ENCODE measurements around the gene CHST12.

The CHST12 gene

DNA sequence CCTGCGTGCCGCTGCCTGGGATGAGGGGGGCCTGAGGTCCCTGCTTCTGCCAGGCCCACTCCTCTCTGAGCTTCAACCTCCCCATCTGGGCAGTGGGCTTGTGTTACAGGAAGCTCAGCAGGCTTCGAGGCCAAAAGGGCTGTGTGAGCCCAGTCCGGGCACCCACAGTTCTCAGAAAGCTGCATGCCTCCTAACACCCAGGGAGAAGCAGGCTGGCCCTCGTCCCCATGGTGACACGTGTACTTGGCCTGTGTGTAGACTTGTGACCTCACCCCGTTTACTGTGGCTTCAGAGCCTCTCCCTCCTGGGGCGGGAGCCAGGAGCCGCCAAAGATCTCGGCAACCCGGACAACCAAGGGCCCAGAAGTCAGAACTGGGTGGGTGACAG is 75.0 kb downstream of the CHST12 start:
- DNase-seq (ENCODE audit: low read depth in 3 of 3, low spot score in 1 of 3), result no peak

DNA sequence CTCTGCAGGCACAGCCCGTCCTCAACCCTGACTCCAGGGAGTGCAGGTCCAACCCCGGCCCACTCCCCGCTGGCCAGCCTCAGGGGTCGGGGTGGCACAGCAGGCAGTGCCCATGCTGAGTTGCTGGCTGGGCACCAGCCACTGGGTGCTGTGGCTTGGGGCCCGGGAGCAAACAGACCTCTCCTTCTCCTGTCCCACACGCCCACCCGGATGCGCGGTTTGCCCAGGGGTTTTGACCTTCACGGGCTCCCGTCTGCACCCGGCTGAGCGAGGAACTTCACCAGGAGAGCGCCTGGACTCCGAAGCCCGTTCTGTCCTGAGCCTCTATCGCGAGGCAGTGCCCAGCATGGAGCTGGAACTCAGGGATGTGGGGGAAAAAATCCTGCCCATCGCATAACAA is 75.4 kb downstream of the CHST12 start:
- DNase-seq (ENCODE audit: low read depth in 3 of 3, low spot score in 1 of 3), result no peak

DNA sequence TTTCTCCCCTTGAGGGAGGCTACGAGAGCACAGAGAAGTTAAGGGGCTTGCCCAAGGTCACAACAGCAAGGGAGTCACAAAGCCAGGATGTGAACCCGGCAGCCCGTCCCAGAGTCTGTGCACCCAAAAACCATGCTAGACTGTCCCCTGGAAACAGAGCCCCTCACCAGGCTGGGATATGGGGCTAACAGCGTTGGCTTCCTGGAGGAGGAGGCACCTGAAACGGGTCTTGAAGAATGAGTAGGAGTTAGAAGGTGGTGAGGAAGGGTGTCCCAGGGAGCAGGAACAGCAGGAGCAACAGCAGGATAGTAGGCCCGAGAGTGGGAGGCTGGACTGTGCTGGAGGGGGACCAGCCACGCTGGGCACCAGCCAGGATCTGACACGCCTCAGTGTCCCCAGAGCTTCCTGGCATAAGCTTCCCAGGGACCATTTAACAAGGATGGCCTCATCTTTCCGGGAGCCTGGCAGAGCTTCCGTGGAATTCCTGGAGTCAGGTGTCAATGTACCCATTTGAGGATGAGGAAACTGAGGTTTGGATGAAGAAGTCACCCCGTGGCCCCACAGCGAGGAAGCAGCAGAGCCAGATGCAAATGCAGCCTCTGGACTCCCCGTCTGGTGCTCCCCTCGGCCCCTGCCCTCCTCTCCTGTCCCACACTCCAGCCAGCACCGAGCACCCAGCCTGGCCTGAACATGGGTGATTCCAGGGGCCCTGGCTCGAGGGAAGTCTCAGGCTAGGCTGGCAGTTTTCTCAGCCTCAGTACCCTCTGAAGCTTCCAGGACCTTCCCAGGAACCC is 76.1 kb downstream of the CHST12 start:
- DNase-seq (ENCODE audit: low read depth in 3 of 3, low spot score in 1 of 3), result no peak

DNA sequence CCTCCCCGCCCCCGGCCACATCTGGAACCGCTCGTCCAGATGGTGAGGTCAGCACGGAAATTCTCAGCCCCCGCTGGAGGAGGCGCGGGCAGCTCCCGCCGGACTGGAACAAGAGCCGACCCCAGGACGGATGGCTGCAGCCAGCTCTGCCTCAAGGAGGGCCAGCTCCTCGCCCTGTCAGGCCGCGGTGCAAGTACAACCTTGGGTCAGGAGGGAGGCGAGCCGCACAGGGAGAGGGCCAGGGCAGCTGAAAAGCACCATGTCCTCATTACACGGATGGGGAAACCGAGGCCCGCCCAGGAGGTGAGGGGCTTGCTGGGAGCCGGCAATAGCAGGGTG is 76.6 kb downstream of the CHST12 start:
- DNase-seq (ENCODE audit: low read depth in 3 of 3, low spot score in 1 of 3), result no peak

DNA sequence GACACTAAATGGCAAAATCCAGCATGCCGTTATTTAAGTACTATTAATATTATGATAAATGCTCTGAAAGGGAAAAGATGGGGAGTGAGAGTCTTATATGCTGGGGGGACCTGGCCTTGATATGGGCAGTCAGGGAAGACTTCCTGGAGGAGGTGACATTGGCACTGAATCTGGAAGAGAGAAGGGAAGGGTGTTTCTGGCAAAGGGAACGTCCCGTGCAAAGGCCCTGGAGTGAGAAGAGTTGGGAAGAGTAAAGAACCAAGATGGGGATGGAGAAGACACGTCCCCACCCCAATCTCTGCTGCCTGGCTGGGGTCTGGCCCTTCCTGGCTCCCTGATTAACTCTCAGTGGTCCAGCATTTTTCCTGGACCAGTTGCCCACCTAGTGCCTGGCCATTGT is 77.8 kb downstream of the CHST12 start:
- DNase-seq (ENCODE audit: low read depth in 3 of 3, low spot score in 1 of 3), result no peak

DNA sequence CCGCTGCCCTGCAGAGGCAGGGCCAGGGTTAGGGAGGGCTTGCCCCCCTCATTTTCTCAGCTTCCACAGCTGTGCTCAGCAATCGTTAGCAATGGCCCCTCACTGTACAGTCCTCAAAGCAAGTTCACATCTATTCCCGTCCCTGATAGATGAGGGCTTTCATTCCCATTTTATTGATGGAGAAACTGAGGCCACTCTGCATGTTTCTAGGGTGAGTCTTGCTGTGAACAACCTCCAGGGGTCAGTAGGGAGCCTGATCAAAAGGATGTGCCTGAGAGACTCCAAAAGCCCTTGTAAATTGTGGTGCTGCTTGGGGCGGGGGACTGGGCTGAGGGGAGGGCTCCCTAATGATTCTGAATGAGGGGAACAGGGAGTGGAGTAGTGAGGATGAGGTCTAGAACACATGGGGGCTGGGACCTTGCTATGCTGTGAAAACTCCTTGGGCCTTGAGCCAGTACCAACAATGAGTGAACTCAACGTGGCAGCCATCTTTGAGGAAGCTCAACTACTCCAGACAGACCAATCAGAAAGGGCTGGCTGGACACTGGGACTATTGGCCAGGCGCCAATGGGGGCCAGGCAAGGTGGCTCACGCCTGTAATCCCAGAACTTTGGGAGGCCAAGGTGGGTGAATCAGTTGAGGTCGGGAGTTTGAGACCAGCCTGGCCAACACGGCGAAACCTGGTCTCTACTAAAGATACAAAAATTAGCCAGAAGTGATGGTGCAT is 79.5 kb downstream of the CHST12 start:
- DNase-seq (ENCODE audit: low read depth in 3 of 3, low spot score in 1 of 3), result no peak

DNA sequence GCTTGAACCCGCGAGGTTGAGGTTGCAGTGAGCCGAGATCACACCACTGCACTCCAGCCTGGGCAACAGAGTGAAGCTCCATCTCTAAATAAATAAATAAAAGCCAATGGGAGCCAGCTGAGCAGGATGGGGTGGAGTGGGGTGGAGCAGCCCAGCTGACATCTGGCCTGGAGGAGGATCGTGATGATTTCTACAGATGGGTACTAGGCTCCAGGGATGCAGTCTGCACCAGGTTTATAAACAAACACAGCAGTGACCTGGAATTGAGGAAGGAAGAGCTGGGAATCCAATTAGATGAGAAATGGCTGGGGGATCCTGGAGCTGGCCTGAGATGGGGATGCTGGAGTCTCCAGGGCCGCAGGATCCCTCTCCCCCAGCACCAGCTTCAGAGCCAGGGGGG is 80.1 kb downstream of the CHST12 start:
- no peak for DNase-seq (ENCODE audit: low read depth in 3 of 3, low spot score in 1 of 3)

DNA sequence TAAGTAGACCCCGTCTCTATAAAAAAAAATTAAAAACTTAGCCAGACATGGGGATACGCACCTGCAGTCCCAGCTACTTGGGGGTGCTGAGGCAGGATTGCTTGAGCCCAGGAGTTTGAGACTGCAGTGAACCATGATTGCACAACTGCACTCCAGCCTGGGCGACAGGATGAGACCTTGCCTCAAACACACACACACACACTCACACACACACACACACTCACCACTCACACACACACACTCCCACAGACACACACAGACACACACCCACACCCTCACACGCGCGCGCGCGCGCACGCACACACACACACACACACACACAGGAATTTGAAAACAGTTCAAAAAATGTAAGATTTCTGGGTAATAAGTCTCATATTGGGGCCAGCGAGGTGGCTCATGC is 81.5 kb downstream of the CHST12 start:
- no peak for DNase-seq (ENCODE audit: low read depth in 3 of 3, low spot score in 1 of 3)

DNA sequence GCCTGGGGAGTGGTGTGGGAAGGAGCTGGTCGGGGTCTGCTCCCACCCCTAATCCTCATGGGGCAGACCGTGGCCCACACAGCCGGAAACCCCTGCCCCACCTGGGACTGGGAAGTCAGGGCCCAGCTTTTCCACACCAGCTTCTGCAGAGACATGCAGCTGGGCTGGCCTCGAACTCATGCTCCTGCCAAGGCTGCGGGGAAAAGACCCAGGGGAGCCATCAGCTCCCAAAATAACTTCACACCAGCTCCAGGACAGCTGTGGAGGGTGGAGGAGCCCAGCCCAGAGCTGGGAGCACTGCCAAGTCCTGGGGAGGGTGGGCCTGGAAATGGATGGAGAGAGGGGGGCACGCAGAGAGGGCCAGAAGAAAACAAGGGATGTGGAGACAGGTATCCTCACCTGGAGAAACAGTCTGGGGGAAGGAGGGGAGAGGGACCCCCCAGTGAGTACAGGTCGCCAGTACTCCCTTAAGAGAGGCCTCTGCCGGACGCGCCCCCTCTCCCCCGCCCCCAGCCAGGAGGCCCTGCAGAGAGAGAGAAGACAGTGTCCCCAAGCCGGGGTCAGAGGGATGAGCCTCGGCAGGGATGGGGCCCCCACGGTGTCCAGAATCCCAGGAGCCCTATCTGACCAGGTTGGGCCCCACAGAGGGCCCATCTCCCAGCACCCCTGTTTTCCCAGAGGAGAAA is 84.3 kb downstream of the CHST12 start:
- no peak for DNase-seq (ENCODE audit: low read depth in 3 of 3, low spot score in 1 of 3)

DNA sequence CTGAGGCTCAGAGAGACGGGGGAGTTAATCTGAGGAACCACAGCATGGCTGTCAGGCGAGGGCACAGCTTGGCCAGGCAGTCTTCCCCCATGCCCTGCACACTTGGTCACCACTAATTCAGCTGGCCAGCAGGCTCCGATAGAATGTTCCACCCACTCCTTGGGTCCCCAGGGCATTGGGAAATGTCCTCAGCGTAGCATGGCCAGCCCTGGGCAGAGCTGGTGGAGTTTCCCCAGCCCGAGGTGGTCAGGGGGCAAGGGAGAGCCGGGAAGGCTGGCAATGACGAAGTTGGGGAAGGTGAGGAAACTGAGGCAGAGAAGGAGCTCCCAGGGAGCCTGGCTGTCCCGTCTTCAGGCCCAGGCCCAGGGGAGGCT is 84.8 kb downstream of the CHST12 start:
- DNase-seq (ENCODE audit: low read depth in 3 of 3, low spot score in 1 of 3), result no peak

DNA sequence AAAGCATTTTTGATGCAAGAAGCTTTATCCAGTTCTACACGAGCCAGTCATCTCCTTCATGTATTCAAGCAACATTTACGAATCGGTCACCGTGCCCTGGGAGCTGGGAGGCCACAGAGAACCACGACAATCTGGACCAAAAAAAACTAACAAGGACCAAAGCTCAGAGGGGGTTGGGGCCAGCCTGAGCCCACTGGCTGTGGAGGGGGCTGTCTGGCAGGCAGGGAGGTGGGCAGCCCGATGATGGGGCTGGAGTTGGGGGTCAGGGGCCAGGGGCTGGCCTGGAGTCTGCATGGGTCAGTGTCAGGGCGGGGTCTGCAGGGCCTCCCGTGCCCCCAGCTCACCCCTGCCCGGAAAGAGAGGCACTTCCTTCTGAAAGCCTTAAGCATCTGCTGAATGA is 85.3 kb downstream of the CHST12 start:
- no peak for DNase-seq (ENCODE audit: low read depth in 3 of 3, low spot score in 1 of 3)

DNA sequence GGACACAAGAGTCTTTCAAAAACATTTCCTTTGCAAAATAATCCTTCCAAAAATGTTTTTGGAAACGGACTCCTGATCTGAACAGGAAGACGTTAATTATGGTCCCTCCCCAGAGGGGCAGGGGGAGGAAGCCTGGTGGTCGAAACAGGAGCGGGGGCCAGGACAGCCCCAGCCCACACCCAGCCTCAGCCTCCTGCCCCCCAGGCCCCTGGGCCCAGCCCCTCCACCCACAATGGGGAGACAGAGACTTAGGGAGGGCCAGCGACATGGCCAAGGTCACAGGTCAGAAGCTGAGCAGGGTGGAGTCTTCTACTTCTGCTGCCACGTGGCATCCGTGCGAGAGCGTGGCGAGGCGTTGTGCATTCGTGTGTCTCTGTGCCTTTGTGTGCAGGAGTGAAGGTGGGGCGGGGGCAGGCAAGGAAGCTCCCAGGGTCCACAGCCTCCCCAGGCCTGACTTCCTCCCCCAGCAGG is 86.8 kb downstream of the CHST12 start:
- DNase-seq (ENCODE audit: low read depth in 3 of 3, low spot score in 1 of 3), result no peak

DNA sequence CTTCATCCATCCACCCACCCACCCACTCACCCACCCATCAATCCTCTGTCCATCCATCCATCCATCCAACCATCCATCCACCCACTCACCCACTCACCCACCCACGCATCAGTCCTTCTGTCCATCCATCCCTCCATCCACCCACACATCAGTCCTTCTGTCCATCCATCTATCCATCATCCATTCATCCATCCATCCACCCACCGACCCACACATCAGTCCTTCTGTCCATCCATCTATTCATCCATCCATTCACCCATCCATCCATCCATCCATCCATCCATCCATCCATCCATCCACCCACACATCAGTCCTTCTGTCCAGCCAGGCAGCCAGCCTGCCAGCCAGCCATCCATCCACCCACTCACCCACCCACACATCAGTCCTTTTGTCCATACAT is 88.6 kb downstream of the CHST12 start:
- no peak for DNase-seq (ENCODE audit: low read depth in 3 of 3, low spot score in 1 of 3)

DNA sequence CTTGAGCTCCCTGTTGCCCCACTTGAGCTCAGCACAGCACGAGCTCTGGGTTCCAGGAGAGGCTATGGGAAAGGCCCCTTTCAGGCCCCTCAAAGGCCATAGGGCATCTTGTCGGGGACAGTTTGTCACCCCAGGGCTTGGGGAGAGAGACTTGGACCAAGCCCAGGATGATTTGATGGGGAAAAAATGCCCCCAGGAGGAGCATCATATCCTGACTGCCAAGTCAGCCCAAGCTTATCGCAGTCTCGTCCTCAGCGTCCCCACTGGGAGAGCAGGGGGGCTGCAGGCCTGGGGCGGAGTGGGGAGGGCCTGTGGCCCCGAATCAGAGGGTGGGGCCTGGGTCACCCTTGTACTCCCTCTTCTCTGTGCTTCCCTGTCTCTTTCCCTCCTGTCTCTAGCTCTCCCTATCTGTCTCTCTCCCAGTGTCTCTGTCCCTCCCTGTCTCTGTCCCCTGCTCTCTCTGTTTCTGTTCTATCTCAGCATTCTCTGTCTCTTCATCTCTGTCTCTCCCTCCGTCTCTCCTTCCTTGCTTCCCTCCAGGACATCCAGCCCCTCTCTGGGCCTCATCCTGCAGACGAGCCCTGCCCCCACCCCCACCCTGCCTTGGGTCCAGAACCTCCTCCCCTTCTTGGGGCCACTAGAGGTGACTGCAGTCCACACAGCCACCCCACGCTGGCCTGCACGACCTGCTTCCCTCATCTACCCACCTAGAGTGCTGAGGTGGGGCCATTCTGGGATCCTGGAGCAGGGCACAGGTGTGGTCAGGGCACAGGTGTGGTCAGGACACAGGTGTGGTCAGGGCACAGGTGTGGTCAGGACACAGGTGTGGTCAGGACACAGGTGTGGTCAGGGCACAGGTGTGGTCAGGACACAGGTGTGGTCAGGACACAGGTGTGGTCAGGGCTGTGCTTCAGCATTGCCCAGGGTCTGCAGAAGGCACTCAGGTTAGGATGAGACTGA is 90.1 kb downstream of the CHST12 start:
- no peak for DNase-seq (ENCODE audit: low read depth in 3 of 3, low spot score in 1 of 3)

DNA sequence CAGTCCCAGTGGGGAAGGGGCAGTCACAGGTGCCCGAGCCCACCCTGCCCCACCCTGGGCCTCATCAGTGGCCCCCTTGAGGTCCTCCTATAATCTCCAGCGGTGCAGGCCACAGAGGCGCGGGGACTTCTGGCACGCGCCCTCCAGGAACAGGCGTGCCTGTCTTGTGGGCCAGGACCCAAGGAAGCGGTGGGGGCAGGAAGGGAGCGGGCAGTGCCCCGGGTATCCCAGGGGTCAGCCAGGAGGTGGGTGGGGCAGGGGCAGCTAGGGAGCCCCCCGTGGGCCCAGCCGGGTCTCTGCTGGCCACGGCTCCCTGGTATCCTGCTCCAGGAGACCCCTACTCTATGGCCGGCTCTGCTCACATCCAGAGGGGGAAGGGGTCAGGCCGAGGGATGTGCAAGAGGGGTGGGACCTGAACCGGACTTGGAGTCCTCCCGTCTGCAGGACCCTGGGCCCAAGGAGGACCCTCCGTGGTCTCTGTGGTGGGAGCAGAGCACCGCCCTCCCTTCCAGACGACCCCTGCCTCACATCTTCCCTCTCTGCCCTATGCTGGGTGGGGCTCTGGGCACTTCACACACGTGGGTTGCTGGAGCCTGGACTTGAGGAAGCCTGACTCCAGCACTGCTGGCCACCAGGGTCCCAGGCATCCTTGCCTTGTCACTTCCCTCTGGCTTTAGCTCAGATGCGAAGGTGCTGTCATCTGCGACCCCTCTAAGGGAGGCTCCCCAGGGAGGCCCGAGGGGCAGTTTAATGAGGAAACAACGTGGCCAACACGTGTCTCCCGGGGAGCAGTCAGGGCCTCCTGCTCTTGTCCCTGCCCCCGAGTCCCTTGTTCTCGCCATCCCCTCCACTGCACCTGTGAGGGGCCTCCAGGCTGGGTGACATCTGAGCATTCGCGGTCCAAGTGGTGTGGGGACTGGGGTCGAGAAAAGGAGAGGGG is 91.0 kb downstream of the CHST12 start:
- no peak for DNase-seq (ENCODE audit: low read depth in 3 of 3, low spot score in 1 of 3)

DNA sequence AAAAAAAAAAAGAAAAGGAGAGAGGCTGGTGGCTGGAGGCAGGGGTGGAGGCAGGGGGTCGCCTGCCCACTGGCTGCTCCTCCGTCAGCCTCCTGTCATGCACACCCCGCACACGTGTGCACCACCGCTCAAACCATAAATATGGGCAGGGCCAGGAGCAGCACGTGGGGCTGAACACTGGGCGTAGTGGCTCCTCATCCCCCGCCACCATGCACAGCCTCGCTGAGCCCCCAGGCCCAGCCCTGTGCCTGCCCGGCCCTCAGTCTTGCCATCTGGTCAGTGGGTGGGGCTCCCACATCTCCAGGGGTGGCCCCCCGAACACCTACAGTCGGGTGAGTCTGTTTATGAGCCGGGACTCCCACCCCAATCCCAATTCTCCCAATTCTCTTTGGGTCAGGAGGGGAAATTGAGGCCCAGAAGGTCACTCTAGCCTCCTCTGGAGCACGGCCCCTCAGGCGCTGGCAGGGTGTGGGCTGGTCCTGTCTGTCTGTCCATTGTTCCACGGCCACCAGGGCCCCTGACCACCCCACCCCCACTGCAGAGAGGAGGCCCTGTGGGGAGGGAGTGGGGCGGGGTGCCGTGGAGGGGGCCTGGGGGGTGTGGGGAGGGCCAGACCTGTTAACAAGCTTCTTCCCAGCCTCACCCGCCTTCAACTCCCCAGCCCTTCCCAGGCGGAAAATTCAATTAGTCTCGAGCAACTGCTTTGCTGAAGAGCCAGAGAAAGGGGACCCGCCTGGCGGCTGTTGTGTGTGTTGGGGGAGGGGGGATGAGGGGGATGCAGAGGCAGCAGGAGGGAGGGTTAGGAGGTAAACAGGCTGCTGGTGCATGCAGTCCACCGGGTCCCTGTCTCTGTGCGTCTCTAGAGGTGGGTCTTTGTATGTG is 92.2 kb downstream of the CHST12 start:
- no peak for DNase-seq (ENCODE audit: low read depth in 3 of 3, low spot score in 1 of 3)

DNA sequence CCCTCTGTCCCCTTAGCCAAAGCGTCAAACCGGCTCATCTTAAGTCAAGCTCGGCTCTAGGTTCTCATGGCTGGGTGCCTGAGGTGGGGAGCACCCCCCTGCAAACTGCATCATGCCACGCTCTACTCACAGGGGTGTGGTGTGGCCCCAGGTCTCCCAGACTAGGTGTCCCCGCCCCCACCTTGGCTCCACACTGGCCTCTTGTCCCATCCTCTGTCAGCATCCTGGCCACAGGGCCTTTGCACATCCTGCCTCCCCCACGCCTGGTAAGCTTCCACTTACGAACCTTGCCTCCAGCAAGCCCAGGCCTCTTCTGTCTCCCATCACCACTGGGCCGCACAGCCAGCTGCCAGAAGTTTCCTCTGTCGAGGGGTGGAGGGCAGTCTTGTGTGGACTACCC is 93.0 kb downstream of the CHST12 start:
- DNase-seq (ENCODE audit: low read depth in 3 of 3, low spot score in 1 of 3), result no peak

DNA sequence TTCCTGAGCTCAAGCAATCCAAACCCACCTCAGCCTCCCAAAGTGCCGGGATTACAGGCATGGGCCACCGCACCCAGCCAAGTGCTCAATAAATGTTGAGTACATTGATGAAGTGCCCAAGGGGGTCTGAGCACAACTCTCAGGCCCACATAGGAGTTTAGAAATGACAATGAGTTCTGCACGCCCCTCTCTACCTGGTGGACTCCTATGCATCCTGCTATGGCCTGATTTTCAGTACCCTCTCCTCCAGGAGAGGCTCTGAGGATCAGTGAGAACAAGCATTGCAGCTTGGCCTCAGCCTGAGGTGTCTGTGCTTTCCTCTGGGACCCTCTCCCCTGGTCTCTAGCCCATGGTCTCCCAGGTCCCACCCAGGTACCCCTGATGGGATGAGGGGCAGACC is 93.7 kb downstream of the CHST12 start:
- DNase-seq (ENCODE audit: low read depth in 3 of 3, low spot score in 1 of 3), result no peak

Measured in stimulated activated CD4-positive, alpha-beta T cell treated with anti-CD3 and anti-CD28 coated beads, TNF-alpha, amount 100 ng/mL, for 1 hour (primary cell).